GM12875 (cell line): ENCODE results near the gene UNC13C.

ENCODE experiments used
- H3K4me3 ChIP-seq: one replicate; pipeline ENCODE4 v1.5.1; 2011; ENCODE audit warnings: low read depth, low read length, control low read depth
- TF ChIP-seq, protein P1 (sequence below): IDR thresholded peaks from 2 replicates; pipeline ENCODE4 v1.5.1; 2011; ENCODE audit warnings: low read depth, mild to moderate bottlenecking, control low read depth, inconsistent platforms, low read length, moderate library complexity, borderline replicate concordance; ENCODE audit not compliant: insufficient read depth

UNC13C gene

DNA sequence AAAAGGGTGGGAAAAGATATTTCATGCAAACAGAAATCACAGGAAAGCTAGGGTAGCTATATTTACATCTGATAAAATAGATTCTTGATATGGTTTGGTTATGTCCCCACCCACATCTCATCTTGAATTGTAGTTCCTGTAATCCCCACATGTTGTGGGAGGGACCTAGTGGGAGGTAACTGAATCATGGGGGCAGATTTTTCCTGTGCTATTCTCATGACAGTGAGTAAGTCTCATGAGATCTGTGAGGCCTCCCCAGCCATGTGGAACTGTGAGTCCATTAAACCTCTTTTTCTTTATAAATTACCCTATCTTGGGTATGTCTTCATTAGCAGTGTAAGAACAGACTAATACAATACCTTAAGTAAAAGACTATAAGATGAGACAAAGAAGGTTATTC, 660.4 kb downstream of the UNC13C start:
- no peak overlapping the region for H3K4me3 ChIP-seq
- TF ChIP-seq, protein P1, sequence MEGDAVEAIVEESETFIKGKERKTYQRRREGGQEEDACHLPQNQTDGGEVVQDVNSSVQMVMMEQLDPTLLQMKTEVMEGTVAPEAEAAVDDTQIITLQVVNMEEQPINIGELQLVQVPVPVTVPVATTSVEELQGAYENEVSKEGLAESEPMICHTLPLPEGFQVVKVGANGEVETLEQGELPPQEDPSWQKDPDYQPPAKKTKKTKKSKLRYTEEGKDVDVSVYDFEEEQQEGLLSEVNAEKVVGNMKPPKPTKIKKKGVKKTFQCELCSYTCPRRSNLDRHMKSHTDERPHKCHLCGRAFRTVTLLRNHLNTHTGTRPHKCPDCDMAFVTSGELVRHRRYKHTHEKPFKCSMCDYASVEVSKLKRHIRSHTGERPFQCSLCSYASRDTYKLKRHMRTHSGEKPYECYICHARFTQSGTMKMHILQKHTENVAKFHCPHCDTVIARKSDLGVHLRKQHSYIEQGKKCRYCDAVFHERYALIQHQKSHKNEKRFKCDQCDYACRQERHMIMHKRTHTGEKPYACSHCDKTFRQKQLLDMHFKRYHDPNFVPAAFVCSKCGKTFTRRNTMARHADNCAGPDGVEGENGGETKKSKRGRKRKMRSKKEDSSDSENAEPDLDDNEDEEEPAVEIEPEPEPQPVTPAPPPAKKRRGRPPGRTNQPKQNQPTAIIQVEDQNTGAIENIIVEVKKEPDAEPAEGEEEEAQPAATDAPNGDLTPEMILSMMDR = no peak

DNA sequence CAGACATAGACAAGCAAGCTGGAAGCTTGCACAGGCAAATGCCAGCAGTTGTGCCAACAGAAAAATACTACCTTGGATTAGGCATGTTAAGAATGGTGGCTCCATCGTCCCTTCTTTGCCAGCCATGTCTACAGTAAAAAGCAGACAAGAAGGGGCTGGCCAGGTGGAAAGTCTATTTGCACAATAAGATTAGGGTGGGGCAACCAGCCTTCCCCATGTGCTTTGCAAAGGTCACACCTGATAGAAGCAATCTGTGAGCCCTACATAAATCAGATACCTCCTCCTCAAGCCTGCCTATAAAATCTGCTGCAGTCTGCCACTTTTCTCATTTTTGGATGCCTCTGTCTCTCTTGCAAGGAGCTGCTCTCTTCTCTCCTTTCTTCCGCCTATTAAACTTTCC, 662.6 kb downstream of the UNC13C start:
- TF ChIP-seq, protein P1 = no peak
- H3K4me3 ChIP-seq = no peak overlapping the region

DNA sequence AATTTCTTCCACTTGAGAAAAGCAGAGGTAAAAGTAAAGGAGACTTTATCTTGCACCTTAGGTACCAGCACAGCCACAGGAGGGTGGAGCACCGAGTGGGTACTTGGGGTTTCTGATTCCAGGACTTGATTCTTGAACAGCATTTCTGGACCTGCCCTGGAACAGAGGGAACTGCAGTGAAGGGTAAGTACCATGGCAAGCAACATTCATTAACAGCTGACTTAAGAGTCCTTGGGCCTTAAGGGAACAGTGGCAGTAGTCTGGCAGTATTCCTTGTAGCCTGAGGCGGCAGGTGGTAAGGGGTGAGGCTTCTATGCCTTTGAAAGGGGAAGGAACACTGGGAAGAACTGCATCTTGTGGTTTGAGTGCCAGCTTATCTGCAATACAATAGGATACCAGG, 666.6 kb downstream of the UNC13C start:
- no peak overlapping the region for H3K4me3 ChIP-seq
- TF ChIP-seq, protein P1 = no peak

DNA sequence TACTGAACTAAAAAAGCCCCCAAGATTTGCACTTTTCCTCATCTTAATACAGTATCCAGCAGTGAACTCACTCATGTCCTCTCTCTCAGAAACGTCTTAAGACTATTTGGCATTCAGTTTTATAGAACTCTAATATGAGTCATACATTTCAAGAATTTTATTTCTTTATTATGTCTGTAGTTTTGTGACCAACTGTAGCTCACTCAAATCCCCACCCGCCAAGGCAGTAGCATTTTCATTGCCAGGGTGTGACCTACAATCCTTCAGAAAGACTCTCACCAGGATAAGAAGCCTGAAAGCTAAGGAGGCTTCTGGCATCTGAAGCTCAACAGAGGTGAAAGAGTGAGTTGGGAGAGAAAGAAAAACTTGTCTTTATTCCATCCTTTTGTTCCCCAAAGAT, 681.4 kb downstream of the UNC13C start:
- H3K4me3 ChIP-seq = no peak overlapping the region
- TF ChIP-seq, protein P1 = no peak

DNA sequence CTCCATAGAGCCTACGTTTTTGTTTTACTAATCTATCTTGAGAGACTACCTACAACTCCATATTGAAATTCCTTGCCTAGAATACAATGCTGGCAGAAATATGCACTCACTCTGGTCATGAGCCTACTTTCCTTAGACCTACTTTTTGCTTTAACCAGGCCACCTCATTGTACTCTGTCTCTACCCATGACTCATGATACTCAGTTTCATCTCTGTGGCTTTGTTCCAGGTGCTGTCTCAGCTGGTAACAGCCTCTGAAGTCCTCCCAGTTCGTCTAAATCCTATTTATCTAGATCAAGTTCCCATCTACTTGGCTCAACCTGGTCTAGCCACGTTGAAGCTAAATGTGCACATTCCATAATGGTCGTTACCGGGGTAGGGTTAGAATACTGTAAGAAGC, 682.1 kb downstream of the UNC13C start:
- TF ChIP-seq, protein P1 = no peak

DNA sequence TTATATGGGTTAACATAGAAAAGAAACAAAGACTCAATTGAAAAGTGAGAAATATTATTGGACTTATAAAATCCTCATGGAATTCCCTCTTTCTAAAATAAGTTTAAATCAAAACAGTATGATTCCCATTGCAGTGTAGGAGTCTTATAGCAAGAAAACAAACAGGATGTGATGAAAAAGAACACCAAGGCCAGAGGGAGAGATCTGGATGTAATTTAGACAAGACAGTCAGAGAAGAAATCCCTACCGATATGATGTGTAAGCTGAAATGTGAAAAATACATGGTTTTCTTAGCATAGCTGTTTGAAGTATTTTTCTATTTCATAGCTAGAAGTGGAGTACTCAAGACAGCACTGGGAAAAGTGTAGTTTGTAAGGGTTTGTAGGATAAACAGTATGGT, 697.0 kb downstream of the UNC13C start:
- no peak overlapping the region for H3K4me3 ChIP-seq
- TF ChIP-seq, protein P1 = no peak

More for the DNA sequence above, 682.1 kb downstream of the UNC13C start:
- no peak overlapping the region for H3K4me3 ChIP-seq

DNA sequence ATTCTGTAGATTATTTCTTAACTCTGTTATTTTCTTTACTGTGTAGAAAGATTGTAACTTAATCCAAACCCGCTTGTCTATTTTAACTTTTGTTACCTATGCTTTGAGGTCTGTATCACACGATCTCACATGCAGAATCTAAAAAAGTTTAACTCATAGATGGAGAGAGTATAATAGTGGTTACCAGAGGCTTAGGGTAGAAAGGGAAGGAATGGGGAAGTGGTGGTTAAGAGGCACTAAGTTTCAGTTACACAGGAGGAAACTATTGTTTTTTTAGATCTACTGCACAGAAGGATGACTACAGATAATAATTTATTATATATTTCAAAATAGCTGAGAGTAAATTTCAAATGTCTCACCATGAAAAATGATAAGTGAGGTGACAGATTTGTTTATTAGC, 703.3 kb downstream of the UNC13C start:
- no peak overlapping the region for H3K4me3 ChIP-seq
- TF ChIP-seq, protein P1 = no peak
